GM21423 (cell line): ENCODE measurements around the gene ZNF440.
A peak's percentile ranks its signal among the peaks of the same experiment; 100 is the strongest.
"Not testable (repeated sequence)": the region's sequence is repeated elsewhere in the genome, so short reads cannot be mapped to it uniquely, and the experiment has no call there.

Experiments used
- ATAC-seq: cut with Tn5 transposase; IDR thresholded peaks from one replicate; pipeline ENCODE4 v1.9.1; 2021; ENCODE audit warnings: mild to moderate bottlenecking, moderate library complexity; ENCODE audit not compliant: unreplicated experiment

ZNF440 gene

GRCh38 chr19:11828957-11829876 lies 15.1 kb downstream of the ZNF440 start:
- not testable (repeated sequence) for ATAC-seq

GRCh38 chr19:11832253-11832912 lies 18.3 kb downstream of the ZNF440 start:
- no peak for ATAC-seq

- ATAC-seq: no peak
Observed at GRCh38 chr19:11833541-11833940, 19.5 kb downstream of the ZNF440 start.

- not testable (repeated sequence) for ATAC-seq
Observed at GRCh38 chr19:11835626-11836066, 21.6 kb downstream of the ZNF440 start.

- ATAC-seq: no peak
Observed at GRCh38 chr19:11843722-11844121, 29.6 kb downstream of the ZNF440 start.

GRCh38 chr19:11847615-11848014 lies 33.5 kb downstream of the ZNF440 start:
- ATAC-seq: not testable (repeated sequence)

GRCh38 chr19:11848200-11848593 lies 34.1 kb downstream of the ZNF440 start:
- no peak for ATAC-seq

GRCh38 chr19:11848594-11849469 lies 34.8 kb downstream of the ZNF440 start, which contains the start of gene ZNF439:
TSS of gene ZNF439 (plus strand) at chr19:11848726. CDS start at chr19:11848868, 142 bp downstream.
- peak; percentile 90 for ATAC-seq

- not testable (repeated sequence) for ATAC-seq
Observed at GRCh38 chr19:11850289-11850688, 36.2 kb downstream of the ZNF440 start.

GRCh38 chr19:11853358-11853757 lies 39.3 kb downstream of the ZNF440 start:
- no peak for ATAC-seq

GRCh38 chr19:11856596-11857250 lies 42.6 kb downstream of the ZNF440 start:
- no peak for ATAC-seq

GRCh38 chr19:11860721-11861120 lies 46.6 kb downstream of the ZNF440 start:
- no peak for ATAC-seq

- ATAC-seq: no peak
Observed at GRCh38 chr19:11861301-11861700, 47.2 kb downstream of the ZNF440 start.

GRCh38 chr19:11867766-11868165 lies 53.7 kb downstream of the ZNF440 start:
- not testable (repeated sequence) for ATAC-seq

- ATAC-seq: no peak
Observed at GRCh38 chr19:11868188-11868587, 54.1 kb downstream of the ZNF440 start.

- ATAC-seq: no peak
Observed at GRCh38 chr19:11872624-11873023, 58.6 kb downstream of the ZNF440 start.

- no peak for ATAC-seq
Observed at GRCh38 chr19:11873762-11874161, 59.7 kb downstream of the ZNF440 start.

- ATAC-seq: not testable (repeated sequence)
Observed at GRCh38 chr19:11879687-11880266, 65.7 kb downstream of the ZNF440 start.

- no peak for ATAC-seq
Observed at GRCh38 chr19:11880598-11880997, 66.5 kb downstream of the ZNF440 start.
